GM13977 (cell line): ENCODE data around the gene UGT1A4.

Source experiments
- DNase-seq: peaks from one replicate; pipeline ENCODE4 v3.0.0; 2012; ENCODE audit warnings: low spot score
- in situ Hi-C: fragments of 300-500 bp; cut with MboI; formaldehyde crosslinking; loops from one replicate; pipeline ENCODE4 v1.12.0; 2022; ENCODE audit warnings: low sequenced_read_pairs, low pct_unique_long_range_greater_than_20kb, mixed read lengths, inconsistent platforms; ENCODE audit not compliant: unreplicated experiment
- TF ChIP-seq, protein P1 (sequence below): IDR thresholded peaks from 2 replicates; pipeline ENCODE4 v1.5.1; 2012; ENCODE audit warnings: mild to moderate bottlenecking, control low read depth; ENCODE audit not compliant: insufficient read depth; ENCODE audit errors: extremely low read depth, missing control alignments

UGT1A4 gene

DNA sequence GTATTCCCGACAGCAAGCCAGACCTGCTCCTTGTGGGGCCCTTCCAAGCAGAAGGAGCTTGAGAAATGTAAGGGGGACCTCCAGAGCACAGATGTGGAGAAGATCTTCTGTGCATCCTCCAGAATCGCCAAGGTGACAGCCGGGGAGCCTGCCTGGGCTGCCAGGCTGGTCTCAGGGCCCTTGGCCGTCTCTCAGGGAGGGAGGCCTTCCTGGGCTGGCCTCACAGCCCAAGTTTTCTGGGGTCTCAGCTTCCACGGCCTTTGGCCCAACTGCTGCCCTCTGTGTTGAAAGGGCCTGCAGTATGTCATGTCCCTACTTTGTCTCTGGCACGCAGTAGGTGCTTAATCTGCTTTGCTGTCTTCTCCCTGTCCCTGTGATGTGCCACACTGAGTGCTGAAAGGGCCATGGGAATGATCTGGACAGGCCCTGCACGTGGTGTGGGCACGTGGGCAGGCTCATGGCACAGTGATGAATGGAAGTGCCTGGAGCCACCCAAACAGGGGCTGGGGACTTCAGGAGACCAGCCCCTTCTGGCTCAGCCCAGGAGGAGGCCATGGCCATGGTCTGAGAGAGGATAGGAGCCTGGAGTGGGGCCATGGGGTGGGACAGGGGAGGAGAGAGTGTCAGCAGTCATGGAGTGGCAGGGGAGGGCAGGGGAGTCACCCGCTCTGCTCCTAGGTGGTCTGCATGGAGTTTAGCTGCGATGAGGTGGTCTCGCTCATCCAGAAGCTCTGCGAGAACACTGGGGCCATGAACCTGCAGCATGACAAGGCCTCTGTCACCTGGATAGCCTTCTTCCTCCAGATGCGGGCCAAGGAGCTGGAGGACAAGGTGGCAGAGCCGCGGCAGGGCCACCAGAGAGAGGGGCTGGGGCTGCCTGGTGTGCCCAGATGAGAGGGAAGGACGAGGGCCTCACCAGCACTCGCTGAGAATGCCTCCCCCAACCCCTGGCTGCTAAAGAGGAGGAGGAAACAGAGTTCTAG is 100.4 kb downstream of the UGT1A4 start:
- TF ChIP-seq, protein P1, sequence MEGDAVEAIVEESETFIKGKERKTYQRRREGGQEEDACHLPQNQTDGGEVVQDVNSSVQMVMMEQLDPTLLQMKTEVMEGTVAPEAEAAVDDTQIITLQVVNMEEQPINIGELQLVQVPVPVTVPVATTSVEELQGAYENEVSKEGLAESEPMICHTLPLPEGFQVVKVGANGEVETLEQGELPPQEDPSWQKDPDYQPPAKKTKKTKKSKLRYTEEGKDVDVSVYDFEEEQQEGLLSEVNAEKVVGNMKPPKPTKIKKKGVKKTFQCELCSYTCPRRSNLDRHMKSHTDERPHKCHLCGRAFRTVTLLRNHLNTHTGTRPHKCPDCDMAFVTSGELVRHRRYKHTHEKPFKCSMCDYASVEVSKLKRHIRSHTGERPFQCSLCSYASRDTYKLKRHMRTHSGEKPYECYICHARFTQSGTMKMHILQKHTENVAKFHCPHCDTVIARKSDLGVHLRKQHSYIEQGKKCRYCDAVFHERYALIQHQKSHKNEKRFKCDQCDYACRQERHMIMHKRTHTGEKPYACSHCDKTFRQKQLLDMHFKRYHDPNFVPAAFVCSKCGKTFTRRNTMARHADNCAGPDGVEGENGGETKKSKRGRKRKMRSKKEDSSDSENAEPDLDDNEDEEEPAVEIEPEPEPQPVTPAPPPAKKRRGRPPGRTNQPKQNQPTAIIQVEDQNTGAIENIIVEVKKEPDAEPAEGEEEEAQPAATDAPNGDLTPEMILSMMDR, result no peak
- in situ Hi-C loops, result no loop called here

DNA sequence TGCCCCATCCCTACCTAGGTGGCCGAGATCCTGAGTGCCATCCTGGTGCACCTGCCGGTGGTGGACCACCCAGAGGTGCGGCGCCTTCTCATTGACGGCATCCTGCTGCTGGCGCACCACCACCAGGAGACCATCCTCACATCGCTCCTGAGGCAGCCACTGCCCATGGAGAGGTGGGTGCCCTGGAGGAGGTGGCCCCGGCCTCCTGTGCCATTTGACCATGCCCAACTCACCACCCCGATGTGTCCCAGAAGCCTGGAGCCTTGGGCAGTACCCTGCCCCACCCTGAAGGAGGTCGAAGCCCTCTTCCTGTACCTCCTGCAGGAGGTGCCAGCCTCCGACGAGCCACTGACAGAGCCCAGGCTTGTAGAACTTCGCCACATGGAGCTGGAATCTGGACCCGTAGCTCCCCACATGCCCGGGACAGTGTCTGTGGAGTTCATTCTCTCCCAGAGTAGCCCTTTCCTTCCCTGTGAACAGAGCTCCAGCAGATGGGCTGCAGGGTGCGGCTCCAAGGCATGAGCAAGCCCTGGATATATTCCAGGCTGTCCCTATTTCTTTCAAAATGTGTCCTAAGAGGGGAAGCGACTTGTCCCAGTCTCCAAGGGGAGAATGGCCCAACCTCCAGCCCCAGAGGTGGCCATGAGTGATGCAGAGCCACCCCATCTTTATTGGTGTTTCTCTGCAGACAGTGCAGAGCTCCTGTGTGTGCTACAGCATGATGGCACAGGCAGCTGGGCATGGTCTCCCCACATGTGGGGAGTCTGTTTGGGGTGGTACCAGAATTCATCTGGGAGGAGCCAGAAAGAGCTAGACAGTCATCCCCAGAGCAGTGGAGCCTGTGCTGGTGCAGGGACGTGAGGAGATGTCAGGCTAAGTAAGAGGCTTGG is 101.6 kb downstream of the UGT1A4 start:
- in situ Hi-C loops, result no loop called here
- TF ChIP-seq, protein P1, result no peak
- no peak for DNase-seq

More for the DNA sequence above, 100.4 kb downstream of the UGT1A4 start:
- no peak for DNase-seq

DNA sequence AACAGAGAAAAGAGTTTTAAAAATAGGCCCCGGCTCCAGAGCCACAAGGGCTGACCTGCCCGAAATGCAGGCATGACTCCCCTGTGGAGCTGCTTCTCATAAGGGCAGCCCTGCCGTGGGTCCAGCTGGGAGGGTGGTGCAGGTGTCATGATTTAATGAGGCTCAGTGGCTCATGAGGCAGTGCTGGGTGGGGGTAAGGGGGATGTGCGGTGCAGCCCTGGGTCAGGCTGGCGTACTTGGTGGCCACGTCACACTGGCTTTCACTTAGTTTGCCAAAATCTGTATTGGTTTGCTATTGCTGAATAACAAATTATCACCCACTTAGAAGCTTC is 102.2 kb downstream of the UGT1A4 start:
- in situ Hi-C loops, result no loop called here
- TF ChIP-seq, protein P1, result no peak
- no peak for DNase-seq

DNA sequence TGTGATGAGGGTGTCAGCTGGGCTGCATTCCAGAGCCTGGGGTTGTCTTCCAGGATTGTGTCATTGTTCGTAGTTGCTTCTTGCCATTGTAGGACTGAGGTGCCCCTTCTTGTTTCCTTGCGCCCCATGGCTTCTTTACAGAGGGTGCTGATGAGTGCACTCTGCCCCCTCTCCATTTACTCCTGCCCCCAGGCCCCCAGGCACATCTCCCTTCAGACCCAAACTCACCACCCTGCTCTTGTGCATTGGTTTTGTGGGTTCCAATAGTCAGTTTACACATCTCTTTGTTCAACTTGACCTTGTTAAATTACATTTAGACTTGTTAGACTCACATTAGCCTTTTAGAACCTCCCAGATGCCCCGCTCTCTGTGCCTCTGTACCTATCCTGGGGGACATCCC is 102.7 kb downstream of the UGT1A4 start:
- no peak for DNase-seq
- TF ChIP-seq, protein P1, result no peak
- in situ Hi-C loops, result no loop called here

DNA sequence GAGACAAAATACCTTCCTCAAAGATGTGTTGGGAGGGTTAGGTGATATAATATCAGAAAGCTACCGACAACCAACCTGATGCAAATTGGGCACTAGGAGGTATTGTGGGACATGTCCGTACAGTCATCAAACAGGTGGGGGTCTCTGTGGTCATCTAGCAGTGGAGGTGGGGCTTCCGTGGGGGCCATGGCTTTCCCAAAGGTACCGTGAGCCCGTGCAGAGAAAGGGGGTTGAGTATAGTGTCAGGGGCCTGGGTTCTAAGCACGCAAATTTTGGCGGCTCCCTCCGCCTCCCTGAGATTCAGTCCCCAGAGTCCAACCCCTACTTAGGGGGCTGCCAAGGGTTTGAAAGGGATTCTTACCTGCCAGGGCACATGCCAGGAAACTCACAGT is 103.2 kb downstream of the UGT1A4 start:
- in situ Hi-C loops, result no loop called here
- DNase-seq, result no peak
- TF ChIP-seq, protein P1, result no peak

DNA sequence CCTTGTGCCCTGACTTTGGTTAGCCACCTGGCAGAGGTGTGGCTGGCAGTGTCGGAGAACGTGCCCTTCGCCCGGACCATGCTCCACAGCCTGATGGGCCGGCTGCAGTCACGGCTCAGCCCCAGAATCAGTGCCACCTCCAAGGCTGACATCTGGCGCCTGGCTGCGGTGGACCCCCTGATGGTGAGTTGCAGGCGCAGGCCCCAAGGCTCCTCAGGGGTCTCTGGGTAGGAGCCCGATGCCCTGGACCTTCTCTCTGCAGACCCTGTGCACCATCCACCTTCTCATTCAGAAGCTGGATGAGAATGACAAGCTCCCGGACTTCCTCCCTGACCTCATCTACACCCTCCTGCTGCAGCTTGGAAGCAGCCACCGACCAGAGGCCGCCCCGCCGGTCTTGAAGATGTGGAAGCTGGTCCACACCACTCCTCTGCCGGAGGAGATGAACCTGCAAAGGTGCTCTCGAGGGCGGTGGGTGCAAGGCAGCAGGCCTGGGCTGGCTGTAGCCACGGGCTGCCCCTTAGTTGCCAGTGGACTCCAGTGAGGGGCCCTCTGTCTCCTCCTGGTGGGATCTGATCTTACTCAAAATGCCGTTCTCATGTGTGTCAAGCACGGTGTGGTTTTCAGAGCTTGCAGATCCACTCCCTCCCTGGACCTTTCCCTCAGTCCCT is 103.7 kb downstream of the UGT1A4 start:
- TF ChIP-seq, protein P1, result no peak
- in situ Hi-C loops, result no loop called here
- no peak for DNase-seq
